Activated T-helper 1 cell treated with anti-CD3 and anti-CD28 coated beads, Interleukin-2, amount 50 U/mL, for 16 hours (primary cell): ENCODE data around the gene LRRFIP2.
"Not testable (repeated sequence)": the region's sequence is repeated elsewhere in the genome, so short reads cannot be mapped to it uniquely, and the experiment has no call there.

ENCODE experiments used
- DNase-seq, 2 donors: peaks; one replicate each; pipeline ENCODE4 v3.0.0-alpha.2; 2020; ENCODE audit warnings: low read depth in 1 of 2, low spot score in 1 of 2

The LRRFIP2 gene

GRCh38 chr3:37074178-37074577 is 100.2 kb downstream of the LRRFIP2 start:
- DNase-seq: no peak

GRCh38 chr3:37072892-37073291 is 101.5 kb downstream of the LRRFIP2 start:
- DNase-seq: no peak

GRCh38 chr3:37071921-37072320 is 102.5 kb downstream of the LRRFIP2 start:
- DNase-seq: no peak

GRCh38 chr3:37068031-37068430 is 106.4 kb downstream of the LRRFIP2 start:
- no peak for DNase-seq

- DNase-seq: no peak
These were observed 106.8 kb downstream of the LRRFIP2 start for GRCh38 chr3:37067577-37067976.

- DNase-seq: no peak
These were observed 109.6 kb downstream of the LRRFIP2 start for GRCh38 chr3:37064747-37065146.

GRCh38 chr3:37058117-37058516 is 116.3 kb downstream of the LRRFIP2 start:
- DNase-seq: no peak

GRCh38 chr3:37056826-37057225 is 117.6 kb downstream of the LRRFIP2 start:
- no peak for DNase-seq

- DNase-seq: not testable (repeated sequence)
These were observed 119.3 kb downstream of the LRRFIP2 start for GRCh38 chr3:37055077-37055476.

GRCh38 chr3:37054370-37054769 is 120.0 kb downstream of the LRRFIP2 start:
- no peak for DNase-seq

GRCh38 chr3:37053753-37054152 is 120.6 kb downstream of the LRRFIP2 start:
- no peak for DNase-seq

- DNase-seq: no peak
These were observed 121.0 kb downstream of the LRRFIP2 start for GRCh38 chr3:37053337-37053736.

- no peak for DNase-seq
These were observed 121.5 kb downstream of the LRRFIP2 start for GRCh38 chr3:37052860-37053259.

GRCh38 chr3:37050282-37050681 is 124.1 kb downstream of the LRRFIP2 start:
- DNase-seq: no peak

GRCh38 chr3:37042712-37043111 is 131.7 kb downstream of the LRRFIP2 start:
- not testable (repeated sequence) for DNase-seq

- DNase-seq: no peak
These were observed 132.7 kb downstream of the LRRFIP2 start for GRCh38 chr3:37041546-37042195.

GRCh38 chr3:37040231-37040630 is 134.2 kb downstream of the LRRFIP2 start:
- DNase-seq: no peak

GRCh38 chr3:37039161-37039846 is 135.1 kb downstream of the LRRFIP2 start:
- no peak for DNase-seq

- DNase-seq: no peak
These were observed 137.0 kb downstream of the LRRFIP2 start for GRCh38 chr3:37037352-37037751.

GRCh38 chr3:37032961-37033360 is 141.4 kb downstream of the LRRFIP2 start:
- DNase-seq: no peak

GRCh38 chr3:37031096-37031682 is 143.2 kb downstream of the LRRFIP2 start:
- DNase-seq: no peak

- DNase-seq: no peak
These were observed 143.8 kb downstream of the LRRFIP2 start for GRCh38 chr3:37030588-37030987.
